ENCODE results near the gene TBKBP1. TPM values are rescaled to one million over a fixed set of nuclear protein-coding genes. Genes with fewer than 3 reads are reported as not detected.

The TBKBP1 gene
- total and polyA plus RNA-seq, 9 of the 15 experiments (the other 6 are each of a cell fraction or from before 2014, with no cell fraction given): 0.03 to 15.6 (median 6.8) TPM

GRCh38 chr17:47692137-47692894 is 1.6 kb upstream of the TBKBP1 start:
- 40% methylated on average over 2 of the region's 2 CpGs for WGBS (ENCODE audit: insufficient coverage, low coverage, missing lambda C conversion rate)
- ATAC-seq (no peak), DNase-seq (ENCODE audit: extremely low read depth in 1 of 4, low spot score in 3 of 4) (no peak), FAIRE-seq (peak; percentile 29)
- in situ Hi-C loops (cut with MboI) (no loop called here), intact Hi-C loops (cut with micrococcal nuclease) (no loop called here)
- Histone ChIP-seq H3K79me2 (ENCODE audit: control insufficient read depth, insufficient read depth, low read length) (peaks cover 5% of the 10 kb centered on the region; the same call in 2 of the 3 replicates), H2AFZ (ENCODE audit: low read depth, low read length) (peak overlapping the region; percentile 74; the same call in 1 of the 2 replicates), H3K27ac (ENCODE audit: extremely low read depth, low read depth, low read length) (no peak overlapping the region), H3K9me3 (replicated peaks; ENCODE audit: control insufficient read depth, insufficient read depth, low read depth, low read length) (no peaks in the 10 kb centered on the region), H3K27me3 (ENCODE audit: control insufficient read depth in 2 of 2, insufficient read depth in 2 of 2, low read length in 2 of 2) (no peaks in the 10 kb centered on the region), H4K20me1 (replicated peaks; ENCODE audit: control insufficient read depth, insufficient read depth, low read length) (no peaks in the 10 kb centered on the region), H3K4me3 (no peak overlapping the region), H3K4me1 (replicated peaks in 1 of 2; ENCODE audit: control insufficient read depth in 2 of 2, insufficient read depth in 2 of 2, low read length in 2 of 2) (peaks cover 12 to 34% of the 10 kb centered on the region in 2 experiments; a peak in 4 of 5 replicates), H3K36me3 (ENCODE audit: control insufficient read depth, insufficient read depth, low read length) (no peaks in the 10 kb centered on the region; the same call in 2 of the 3 replicates), H3K9ac (ENCODE audit: insufficient read depth in 1 of 2, low read depth in 2 of 2, low read length in 2 of 2) (no peak overlapping the region), H3K4me2 (ENCODE audit: insufficient read depth, low read length) (no peak overlapping the region), H3K9me1 (ENCODE audit: control insufficient read depth, insufficient read depth, low read length) (no peaks in the 10 kb centered on the region)
- no TSS peak for BruUV-seq (replicated peaks)
- 0 out of 2 replicates have a peak, but pooled peaks have one; percentile 35 for TF ChIP-seq FOXP1 (CRISPR knock-in tag; IDR thresholded peaks at IDR 0.05)
- no peak for TF ChIP-seq TCFL5 (CRISPR knock-in tag; conservative IDR thresholded peaks at IDR 0.05)
- TF ChIP-seq NKRF (IDR thresholded peaks at IDR 0.05; ENCODE audit: borderline replicate concordance): no peak
- no peak for TF ChIP-seq ZNF277 (CRISPR knock-in tag; IDR thresholded peaks at IDR 0.05; ENCODE audit: borderline replicate concordance)
- TF ChIP-seq JUND (IDR thresholded peaks at IDR 0.05; ENCODE audit: borderline replicate concordance, low read depth, low read length): 0 out of 2 replicates have a peak, but pooled peaks have one; percentile 10
- no peak for TF ChIP-seq JUND (tag; IDR thresholded peaks at IDR 0.05; ENCODE audit: borderline replicate concordance, low read depth, low read length)
- peak; percentile 66; the same call in 1 of the 2 replicates for TF ChIP-seq ZBTB7A (IDR thresholded peaks at IDR 0.05; ENCODE audit: borderline replicate concordance, control insufficient read depth, low read depth, low read length)
- peak; percentile 15; the same call in 1 of the 2 replicates for TF ChIP-seq ATF3 (IDR thresholded peaks at IDR 0.05)
- TF ChIP-seq ATF3 (CRISPR knock-in tag; conservative IDR thresholded peaks at IDR 0.05): no peak
- peak; percentile 27; the same call in 1 of the 2 replicates for TF ChIP-seq MAX (CRISPR knock-in tag; IDR thresholded peaks at IDR 0.05)
- POLR2A ChIA-PET: interaction anchor here (0.8 to 2.9 kb wide), 4 partner anchors 8 to 203 kb away, joined by 3 to 16 read pairs (median 4); partner anchors contain the start of gene SP2
- CTCF ChIA-PET (ENCODE audit: low intra/inter-chr PET ratio): interaction anchor here (0.5 kb wide), 1 partner anchor 195 kb away, joined by 3 read pairs; no protein-coding TSS in a partner anchor
